HG02970 (cell line): ENCODE results near the gene PNKP.

Experiments used
- ATAC-seq: cut with Tn5 transposase; IDR thresholded peaks from one replicate; pipeline ENCODE4 v1.9.1; 2021; ENCODE audit warnings: mild to moderate bottlenecking, moderate library complexity, moderate number of reproducible peaks; ENCODE audit not compliant: unreplicated experiment, low FRiP score

The PNKP gene

DNA sequence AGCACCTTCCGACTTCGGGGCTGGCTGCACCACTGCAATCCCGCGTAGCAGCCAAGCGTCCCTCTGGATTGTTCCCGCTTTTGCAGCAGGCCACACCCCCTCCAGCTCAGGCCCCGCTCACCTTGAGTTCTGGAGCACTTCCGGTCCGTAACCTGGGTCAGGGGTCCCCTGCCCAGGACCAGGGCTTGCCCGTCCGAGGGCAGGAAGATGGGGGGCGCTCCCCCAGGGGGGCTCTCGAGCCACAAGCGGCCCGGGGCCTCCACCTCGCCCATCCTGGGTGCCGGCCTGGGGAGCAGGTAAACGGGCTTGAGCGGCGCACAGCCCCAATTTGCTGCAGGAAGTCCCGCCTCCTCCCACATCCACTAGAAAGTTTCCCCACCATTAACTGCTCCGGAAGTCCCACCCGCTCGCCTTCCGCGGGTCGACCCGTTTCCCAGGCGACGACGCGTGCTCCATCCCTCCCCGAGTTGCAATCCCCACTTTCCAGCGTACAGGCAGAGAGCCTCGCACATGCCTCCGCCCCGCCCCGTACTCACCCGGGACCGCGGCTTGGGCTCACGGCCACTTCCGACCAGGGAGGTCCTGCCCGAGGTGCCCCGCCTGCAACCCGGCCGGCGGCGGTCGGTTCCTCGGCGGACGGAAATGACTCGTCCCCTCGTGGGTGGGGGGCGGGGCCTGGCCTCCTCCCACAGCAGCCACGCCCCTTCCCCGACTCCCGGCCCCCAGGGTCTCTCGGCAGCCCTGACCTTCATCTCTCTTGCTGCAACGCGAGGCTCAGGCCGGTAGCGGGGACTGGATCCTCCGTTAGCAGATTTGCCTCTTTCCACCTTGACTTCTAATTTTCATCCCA, at the start of gene PNKP:
PNKP (minus strand) TSS at position 644 of the 850 bp plus-strand sequence; CDS start at position 272, 372 bp downstream.
- peak; percentile 37 for ATAC-seq

DNA sequence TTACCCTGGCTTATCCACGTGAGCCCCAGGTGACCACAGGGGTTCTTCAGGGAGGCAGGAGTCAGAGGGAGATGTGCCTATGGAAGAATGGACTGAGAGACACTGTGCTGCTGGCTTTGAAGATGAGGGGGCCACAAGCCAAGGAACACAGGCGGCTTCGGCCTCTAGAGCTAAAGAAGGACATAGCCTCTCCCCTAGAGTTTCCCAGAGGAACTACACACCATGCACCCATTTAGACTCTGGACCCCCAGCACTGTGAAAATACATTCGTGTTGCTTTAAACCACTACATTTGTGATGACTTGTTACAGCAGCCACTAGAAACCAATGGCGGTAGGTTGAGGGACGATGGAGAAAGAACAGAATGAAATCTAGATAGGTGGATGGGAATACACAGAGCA, 47.9 kb upstream of the PNKP start:
- ATAC-seq = no peak

DNA sequence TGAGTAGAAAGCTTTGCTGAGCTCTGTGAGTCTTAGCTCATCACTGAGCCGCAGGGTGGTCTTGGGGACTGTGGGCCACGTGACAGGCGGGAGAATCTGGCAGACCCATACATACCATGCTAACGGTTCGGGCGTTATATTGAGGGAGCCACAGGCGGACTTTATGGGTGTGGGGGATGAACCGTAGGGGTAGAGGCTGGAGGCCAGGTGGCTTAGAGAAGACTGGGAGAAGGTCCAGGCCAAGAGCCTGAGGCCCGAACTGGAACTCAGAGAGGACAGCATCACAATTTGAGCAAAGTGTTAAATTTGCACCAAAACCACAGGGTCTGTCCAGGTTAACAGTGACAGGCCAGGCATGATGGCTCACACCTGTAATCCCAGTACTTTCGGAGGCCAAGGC, 46.3 kb upstream of the PNKP start:
- no peak for ATAC-seq

DNA sequence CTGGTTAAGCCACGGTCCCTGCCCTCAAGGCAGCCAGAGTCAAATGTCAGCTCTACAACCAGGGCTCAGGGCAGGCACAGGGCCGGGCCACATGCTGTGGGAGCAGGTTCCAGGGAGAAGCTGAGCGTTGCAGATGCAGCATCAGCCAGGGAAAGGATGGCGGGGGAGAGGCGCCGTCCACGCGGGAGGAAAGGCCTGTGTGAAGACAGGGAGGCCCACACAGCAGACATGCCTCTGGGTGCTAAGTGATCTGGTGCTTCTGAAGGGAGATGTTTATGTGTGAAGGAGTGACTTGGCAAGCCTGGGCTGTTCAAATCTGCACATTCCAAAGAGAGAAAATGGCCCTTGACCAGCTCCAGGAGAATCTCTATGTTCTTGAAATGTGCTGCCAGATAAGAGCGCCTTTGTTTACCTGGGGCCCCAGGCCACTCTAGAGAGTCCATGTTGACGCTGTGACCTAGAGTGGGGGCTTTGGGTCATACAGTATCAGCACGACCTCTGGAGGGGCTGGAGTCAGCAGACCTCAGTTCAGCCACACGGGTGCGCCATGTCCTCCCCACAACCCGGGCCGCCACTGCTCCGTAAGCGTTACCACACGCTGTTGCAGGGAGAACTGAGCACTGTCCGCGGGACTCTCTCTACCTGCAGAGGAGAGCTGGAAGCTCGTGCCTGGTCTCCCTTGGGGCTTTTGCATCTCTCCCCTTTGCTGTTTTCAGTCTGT, 45.7 kb upstream of the PNKP start:
- no peak for ATAC-seq

DNA sequence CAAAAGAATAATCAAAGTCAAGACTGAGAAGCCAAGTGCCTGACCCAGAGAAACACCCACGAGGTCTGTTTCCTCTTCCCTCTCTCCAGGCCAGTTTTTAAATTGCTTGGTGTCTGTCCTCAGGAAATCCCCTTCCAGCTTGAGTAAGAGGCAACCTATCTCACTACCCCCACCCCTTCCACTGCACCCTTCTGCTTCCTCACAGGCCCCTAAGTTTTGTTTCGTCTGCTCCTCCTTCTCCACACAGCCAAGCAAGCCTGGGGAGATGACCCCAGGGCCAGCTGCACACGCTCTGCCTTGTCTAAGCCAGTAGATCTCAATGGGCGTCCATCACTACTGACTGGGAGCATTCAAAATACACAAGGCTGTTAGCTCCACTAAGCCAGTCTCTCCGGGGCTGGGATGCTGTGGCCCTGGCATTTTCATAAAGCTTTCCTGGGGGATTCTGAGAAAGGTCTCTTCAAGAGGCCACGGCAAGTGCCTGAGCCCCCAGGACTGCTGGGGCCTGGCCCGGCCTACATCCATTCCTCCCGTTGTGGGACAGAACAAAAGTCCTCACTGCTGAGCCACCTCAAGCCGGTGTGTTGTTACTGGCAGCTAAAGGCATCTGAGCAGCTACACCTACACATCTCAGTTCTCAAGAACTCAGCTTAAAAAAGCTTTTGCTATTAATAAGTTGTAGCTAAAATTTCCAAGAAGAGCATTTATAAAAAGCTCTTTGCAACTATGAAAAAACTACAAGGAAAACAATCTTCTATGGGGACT, 44.2 kb upstream of the PNKP start:
- no peak for ATAC-seq

DNA sequence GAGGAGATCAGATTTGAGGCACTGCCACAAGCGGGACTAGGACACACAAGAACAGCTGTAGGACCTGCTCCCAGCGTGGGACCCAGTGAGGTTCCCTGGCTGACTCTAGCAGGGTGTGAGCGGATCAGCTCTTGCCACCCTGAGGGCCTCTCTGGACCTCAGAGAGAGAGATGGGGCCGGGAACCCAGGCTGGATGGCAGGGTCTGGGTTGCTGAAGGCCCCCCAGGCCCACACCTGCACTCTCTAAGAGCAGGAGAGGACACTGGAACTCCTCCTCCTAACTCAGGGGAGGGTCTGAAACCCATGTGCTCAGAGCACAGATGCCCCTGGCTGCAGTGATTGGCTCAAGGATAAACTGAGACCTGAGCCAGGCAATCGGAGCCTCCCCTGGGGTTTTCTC, 42.8 kb upstream of the PNKP start:
- no peak for ATAC-seq

DNA sequence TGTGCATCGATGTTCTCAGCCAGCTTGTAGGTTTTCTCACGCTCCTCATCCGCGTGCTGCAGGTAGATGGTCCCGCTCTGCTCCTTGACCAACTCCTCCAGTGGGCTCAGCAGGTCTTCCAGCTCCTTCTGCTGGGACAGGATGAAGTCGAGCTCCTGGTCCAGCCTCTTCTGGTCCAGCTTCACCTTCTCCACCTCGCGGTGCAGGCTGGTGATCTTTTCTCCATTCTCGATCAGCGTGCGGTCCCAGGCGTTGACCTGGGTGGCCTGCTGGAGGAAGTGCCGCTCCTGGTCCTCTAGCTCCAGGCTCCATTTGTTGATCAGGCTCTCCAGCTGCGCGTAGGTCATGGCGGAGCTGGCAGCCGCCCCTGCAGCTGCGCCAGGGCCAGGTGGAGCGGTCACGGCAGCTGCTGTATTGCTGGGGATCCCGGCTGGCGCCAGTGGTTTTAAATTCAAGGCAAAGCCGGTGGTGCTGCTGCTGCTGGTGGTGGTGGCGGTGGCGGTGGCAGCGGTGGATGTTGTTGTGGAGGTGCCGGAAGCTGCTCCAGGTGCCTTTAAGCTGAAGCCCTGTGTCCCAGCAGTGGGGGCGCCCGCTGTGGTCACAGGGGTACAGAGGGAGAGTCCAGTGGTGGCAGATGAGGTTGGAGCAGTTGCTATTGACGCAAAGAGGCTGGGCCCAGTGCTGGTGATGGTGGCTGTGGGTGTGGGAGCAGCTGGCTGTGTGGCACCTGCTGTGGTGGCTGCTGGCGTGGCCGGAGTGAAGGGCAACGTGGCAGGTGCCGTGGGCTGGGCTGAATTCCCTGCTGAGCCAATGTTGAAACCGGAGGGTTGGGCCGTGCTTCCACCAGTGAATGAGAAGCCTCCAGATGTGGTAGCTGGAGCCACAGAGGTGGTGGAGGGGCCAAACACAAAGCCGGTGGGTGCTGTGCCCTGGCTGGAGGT, 41.4 kb upstream of the PNKP start:
- no peak for ATAC-seq

DNA sequence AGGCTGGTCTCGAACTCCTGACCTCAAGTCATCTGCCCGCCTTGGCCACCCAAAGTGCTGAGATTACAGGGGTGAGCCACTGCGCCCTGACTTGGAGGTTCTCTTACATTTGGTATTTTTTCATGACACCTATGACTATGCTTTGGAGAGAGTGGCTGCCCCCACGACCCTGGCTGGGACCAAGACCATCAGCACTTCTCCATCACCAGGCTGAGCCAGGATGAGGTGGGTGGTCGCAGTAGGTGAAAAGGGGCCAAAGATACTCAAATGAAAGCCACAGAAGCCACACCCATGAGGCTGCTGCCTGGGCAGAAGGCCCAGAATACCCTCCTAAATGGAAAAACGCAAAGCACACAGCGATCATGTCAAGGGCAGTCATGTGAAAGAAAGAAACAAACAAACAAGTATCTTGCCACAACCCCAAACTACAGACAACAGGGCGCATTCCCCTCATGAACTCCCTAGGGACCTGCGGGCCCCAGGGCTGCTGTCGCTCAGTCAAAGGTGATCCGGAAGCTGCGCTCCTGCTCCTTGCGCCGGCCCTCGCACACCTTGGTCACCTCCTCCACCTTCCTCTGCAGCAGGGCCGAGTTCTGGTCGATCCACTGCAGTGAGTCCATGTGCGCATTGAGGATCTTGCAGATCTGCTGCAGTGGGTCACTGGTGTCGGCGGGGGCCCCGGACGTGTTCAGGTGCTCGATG, 40.5 kb upstream of the PNKP start:
- no peak for ATAC-seq

DNA sequence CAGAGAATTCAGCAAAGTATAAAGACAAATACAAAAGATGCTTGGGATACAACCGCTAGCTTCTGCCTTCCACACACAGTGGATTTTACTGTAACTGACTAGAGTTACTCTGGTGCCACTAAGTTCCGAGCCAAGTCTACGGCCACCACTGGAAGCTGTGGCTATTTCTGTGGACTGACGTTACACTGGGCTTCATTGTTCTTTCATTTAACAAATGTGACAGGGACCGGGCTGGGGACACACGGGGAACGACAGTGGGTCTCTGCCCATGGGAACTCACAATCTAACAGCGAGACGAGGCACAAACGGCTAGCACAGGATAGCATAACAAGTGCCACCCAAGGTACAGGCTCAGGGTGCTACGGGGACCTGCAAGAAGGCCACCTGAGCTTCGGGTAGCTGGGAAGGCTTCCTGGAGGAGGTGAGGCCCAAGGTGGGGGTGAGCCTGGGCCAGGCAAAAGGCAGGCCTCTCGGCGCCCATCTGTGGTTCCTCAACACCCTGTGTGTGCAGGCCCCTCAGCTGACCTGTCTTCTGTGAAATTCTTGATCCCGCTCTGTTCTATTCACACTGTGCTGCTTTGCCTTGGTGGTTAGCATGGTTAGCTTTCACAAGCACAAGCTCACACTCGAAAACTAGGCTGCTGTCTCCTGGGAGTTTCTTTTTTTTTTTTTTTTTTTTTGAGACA, 39.6 kb upstream of the PNKP start:
- ATAC-seq = no peak

DNA sequence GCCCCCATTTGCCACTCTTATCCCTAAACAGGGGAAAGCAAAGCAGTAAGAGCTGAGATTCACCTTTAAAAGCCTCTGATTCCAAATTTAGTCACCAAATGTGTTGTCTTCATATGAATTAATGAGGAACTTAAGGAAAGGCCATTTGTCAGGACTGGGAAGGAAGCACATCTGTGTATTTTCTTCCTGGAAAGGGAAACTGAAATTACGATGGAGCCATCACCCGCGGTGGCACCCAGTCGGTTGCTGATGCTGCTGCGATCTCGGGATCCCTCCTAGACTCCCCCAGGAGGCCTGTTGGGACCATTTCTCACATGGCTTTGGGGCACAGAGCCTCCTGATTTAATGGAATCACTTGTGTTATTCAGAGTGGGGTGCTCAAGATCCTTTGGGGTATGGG, 36.8 kb upstream of the PNKP start:
- ATAC-seq = no peak

DNA sequence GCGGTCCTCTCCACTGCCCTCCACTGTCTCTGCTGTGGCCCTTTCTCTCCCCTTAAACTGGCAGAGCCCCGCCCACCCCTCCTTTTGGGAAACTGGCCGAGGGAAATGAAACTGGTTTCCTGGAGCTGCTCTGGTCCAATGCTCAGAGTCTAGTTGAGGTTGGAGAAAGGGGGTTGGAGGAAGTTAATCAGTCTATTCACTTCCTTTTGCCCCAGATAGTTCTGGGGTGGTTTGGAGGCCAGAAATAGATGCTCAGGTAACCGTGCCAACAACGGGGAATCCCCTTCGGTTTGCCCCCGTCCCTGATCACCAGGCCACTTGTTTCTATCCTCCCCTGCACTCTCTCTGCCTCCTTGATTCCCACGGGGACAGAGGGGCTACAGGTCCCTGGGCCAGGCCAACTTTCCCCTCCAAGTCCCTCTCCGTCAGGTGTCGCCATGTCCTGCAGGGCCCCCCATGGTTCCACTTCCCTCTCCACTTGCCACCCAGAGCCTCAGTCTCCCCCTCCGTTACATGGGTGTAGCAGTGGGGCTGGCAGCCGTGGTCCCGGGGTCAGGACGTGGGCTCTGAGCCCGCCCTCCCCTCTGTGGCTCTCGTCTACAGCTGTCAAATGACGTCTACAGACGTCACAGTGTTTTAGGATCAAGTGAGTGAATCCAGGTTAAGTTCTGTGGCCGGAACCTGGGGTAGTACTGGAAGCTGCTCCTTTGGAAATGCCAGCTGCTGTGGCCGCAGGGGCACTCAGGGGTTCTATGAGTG, 29.7 kb upstream of the PNKP start, which contains the start of gene IL4I1:
IL4I1 (minus strand) TSS at position 25 of the 759 bp plus-strand sequence. CDS start 727 bp downstream, outside the sequence.
- peak; percentile 34 for ATAC-seq

DNA sequence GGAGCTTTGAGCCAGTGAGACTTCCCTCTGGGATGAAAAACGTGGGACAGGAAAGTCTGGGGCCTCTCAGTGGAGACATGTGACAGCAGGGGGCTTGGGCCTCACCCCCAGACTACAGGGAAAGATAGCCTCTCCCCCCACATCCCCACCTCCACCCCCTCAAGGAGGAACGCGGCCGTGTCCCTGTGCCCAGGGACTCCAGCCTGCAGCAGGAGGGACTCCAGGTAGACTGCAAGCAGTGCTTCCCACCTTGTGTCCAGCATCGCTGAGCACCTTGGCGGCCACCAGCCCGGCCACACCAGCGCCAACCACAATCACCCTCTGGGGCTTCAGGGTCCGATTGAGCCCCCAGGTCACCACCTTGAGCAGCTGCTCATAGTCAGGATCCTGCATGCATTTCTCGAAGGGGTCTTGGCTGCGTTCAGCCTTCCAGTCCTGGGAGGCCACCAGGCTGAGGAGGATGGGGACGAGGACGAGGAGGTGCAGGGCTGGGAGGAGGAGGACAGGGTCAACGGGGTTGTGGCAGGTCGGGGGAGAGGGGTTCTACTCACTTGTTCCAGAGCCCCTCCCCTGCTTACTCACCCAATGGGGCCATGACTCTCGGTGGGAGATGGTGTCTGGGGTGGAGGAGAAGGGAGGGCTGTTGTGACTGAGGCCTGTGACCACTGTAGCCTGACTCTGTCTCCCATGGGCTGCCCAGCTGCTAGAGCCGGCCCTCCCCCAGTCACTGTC, 28.4 kb upstream of the PNKP start:
- ATAC-seq = no peak

DNA sequence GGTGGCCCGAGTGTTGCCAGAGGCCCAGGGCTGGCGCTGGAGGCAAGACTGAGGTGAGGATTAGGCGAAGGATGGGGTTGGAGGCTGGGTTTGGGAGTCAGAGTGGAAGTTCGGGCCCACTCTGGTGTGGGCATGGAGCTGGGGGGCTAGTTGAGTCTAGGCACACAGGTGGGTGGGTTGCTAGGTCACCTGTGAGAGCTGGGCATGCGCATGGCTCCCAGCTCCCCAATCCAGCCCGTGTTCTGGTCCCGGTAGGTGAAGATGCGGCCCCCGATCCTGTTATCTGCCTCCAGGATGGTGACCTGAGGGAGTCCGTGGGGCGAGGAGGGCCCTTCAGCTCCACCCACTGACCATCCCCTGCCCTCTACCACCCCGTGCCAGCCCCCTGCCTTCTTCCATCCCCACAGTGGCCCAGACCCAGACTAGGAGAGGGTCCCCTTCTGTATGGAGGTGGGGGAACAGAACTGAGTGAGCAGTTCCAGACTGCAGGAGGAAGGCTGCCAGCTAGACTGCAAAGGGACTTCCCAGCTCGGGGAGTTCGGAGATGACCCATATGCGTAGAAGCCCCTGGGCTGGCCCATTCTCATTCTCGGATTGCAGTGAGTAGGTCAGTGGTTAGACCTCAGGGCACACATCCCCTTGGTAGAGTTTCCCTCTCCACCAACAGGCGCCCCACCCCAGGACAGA, 27.6 kb upstream of the PNKP start:
- no peak for ATAC-seq

DNA sequence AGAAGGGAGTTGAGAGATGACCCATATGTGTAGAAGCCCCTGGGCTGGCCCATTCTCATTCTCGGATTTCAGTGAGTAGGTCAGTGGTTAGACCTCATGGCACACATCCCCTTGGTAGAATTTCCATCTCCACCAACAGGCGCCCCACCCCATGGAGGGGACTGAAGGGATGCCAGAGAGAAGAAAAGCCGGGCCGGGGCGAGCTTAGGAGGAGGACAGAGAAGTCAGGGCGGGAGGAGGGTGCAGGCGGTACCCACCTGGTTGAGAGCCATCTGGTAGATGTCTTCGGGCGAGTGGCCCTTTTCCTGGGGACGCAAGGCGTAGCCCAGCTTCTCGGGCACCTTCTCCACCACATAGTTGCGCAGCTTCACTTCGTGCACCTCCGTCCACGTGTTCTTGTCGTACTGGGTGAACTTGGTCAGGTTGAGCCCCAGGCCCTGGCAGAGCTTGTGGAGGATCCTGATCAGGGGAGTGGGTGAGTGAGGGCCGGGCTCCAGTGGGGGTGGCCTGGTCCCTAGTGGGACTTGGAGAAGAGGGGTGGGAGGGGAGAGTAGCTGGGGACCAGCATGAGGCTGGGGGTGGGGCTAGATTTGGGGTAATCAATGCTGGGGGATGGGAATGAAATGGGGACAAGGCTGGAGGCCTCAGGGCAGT, 26.8 kb upstream of the PNKP start:
- no peak for ATAC-seq

DNA sequence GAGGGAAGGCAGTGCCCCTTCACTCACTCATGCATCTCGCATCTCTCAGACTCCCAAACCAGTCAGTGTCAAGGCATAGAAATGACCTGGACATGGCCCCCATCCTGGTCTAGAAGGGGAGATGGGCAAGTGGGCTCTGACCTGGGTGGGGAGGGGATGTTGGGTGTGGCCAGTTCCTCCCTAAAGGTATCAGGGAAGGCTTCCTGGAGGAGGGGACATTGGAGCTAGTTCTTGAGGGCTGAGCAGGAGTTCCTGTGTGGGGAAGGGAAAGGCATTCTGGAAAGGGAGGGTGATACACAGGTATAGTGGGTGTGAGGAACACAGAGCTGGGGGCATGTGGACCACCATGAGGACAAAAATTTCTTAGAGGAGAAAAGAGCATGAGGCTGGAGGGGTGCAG, 25.3 kb upstream of the PNKP start:
- no peak for ATAC-seq

DNA sequence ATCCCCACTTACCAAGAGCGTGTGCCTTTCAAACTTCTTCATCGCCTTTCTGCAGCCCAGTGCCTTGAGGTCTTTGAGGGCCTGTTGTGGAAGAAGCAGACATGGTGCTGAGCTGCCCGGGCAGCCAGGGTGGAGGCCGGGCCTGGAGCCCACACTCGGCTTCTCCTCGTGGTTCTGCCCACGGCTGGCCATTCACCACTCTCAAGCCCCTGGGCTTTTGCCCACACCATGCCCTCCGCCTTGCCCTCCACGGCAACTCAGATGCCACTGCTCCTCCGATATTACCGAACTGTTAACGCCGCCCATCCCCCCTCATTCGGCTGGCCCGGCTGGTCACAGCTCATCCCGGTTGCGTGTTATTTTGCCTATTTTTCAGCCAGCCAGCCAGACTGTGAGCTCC, 24.0 kb upstream of the PNKP start:
- no peak for ATAC-seq
